ENCODE results near the gene GALNT15.

DNA sequence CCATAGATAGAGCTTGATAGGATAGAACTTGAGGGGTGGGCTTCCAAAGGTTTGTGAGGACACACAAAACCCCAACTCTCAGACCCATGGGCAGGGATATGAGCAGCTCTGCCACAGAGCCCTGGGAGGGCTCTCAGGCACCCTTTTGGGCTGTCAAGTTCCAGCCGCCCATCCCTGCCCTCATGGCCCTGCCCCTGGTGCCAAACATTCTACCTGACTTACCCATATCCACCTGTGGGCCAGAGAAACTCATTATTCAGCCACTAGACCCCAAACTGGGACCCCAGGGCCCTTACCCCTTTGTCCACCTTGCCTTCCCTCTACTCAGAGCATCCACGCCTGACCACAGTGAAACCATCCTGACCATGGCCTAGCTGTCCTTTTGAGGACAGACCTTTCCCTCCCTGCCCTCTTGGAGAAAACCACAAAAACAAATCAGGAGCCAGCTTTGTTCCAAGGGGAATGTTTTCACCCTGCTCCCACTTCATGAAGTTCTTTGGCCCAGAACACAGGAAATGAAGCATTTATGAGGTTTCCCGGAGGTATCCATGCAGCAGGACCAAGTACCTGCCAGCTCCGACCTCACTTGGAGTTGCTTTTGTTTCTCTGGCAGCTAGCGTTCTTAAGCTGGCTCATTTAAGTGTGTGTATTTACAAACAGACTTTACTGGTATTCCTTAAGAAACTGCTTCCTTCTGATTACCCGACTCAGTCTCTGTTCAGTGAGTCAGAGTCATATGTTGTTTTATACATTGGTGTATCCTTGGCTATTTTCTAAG is 34.2 kb upstream of the GALNT15 start:
- TF ChIP-seq EZH2 (IDR thresholded peaks at IDR 0.05; ENCODE audit: insufficient read depth, poor library complexity, severe bottlenecking), result no peak
- no peak for TF ChIP-seq EZH2phosphoT487 (IDR thresholded peaks at IDR 0.05; ENCODE audit: insufficient read depth, low read depth)
